CD4-positive, alpha-beta T cell treated with Interleukin-6 for 4 hours (primary cell): ENCODE results near the gene BRK1.
"Not testable (repeated sequence)": the region's sequence is repeated elsewhere in the genome, so short reads cannot be mapped to it uniquely, and the experiment has no call there.

Source experiments
- DNase-seq: peaks from one replicate; pipeline ENCODE4 v3.0.0-alpha.2; 2020; ENCODE audit warnings: mixed read lengths

Gene BRK1

DNA sequence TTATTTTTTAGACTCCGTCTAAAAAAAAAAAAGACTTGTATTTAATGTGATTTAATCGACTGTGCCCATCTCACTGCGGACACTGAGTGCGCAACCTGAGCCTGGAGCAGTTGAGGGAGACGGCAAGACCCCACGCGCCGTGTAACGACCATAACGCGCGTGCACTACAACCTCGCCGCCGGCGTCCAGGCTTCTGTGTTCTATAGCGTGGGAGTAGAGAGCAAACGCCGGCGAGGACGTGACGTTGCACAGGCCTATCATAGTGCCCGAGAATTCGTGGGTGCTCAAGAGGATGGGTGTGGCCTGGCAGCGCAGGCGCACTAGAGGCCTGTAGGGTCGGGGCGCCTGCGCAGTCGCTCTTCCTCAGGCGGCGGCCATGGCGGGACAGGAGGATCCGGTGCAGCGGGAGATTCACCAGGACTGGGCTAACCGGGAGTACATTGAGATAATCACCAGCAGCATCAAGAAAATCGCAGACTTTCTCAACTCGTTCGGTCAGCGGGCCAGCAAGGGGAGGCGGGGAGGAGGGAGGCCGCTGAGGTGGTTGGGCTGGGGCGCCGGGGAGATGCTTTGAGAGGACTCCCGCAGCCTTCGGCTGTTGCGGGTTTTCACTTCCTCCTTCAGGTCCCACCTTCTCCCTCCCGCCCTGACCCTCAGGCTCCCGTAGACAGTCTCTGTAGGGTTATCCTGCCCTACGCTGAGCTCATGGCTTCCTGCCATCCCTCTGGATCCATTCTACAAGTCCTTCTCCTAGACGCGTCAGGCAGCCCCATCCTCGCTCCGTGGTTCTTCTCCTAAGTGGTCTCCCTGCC lies at the start of gene BRK1:
Gene BRK1 (plus strand): TSS at position 350 of the 812 bp plus-strand sequence. CDS start 27 bp downstream, at position 377.
- DNase-seq, result peak; percentile 95

DNA sequence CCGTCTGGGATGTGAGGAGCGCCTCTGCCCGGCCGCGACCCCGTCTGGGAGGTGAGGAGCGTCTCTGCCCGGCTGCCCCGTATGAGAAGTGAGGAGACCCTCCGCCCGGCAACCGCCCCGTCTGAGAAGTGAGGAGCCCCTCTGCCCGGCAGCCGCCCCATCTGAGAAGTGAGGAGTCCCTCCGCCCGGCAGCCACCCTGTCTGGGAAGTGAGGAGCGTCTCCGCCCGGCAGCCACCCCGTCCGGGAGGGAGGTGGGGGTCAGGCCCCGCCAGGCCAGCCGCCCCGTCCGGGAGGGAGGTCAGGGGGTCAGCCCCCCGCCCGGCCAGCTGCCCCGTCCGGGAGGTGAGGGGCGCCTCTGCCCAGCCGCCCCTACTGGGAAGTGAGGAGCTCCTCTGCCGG lies 45.4 kb upstream of the BRK1 start:
- not testable (repeated sequence) for DNase-seq

DNA sequence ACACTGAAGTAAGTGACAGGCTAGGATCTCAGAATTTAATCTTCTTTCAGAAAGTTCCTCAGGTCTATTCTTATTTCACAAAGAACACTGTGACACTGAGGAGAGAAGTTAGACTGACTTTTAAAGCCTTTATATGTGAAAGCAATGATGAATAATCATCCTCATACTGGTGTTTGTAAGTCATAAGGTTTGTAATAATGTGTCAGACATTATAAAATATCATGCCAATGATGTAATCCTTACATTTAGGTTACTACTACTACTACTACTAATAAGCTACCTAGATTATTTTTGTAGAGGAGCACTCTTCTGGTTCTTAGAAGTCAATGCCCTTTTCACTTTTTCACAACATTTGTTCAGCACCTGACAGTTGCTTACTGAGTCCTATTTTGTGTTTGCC lies 40.8 kb upstream of the BRK1 start:
- no peak for DNase-seq

DNA sequence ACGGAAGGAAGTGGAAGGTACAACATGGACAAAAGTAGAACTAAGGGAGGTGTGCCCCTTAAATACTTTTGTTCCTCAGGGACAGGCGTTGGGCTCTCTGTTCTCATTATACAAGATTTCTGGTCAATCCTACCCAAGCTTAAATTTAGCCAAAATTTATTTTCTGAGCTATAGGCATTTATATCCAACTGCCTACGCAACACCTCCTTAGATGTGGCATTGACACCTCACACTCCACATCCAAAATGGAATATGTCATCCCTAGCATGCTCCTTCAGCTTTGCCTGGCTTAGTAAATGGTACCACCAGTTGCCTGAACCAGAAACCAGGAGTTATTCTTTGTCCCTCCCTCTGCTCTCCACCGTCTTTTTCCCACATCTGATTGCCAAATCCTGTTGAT lies 33.6 kb upstream of the BRK1 start:
- no peak for DNase-seq

DNA sequence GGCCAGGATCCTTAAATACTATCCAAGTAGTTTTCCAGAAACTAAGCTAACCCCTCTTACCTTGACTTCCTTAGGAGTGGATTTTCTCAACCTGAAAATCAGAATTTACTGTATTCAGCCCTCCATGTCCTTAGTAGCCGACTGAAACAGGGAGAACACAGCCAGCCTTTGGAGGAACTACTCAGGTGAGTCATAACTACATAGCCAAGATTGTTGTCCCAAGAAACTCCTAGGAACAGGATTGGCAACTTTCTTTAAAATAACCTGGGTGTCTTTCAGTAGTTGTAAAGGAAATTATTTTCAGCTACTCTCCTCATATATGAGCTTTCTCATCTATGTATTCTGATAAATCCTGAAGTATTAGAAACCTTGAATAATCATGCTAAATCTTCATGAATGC lies 29.7 kb upstream of the BRK1 start:
- DNase-seq, result no peak

DNA sequence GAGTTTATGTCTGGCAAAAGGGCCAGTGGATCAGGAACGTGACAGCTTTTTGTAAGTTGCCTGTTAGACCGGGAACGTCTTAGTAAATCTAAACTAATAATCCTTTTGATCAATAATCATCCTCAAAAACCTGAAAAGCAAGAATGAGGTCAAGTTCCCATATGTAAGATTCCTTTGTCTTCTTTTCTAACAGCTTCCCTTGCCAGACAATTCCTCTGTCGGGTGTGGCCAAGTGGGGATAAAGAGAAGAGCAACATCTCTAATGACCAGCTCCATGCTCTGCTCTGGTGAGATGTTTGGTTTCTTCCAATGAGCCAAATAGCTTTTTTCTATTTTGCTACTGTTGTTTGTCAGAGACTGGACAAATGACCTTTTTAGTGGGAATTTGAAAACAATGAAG lies 27.2 kb upstream of the BRK1 start:
- DNase-seq, result no peak

DNA sequence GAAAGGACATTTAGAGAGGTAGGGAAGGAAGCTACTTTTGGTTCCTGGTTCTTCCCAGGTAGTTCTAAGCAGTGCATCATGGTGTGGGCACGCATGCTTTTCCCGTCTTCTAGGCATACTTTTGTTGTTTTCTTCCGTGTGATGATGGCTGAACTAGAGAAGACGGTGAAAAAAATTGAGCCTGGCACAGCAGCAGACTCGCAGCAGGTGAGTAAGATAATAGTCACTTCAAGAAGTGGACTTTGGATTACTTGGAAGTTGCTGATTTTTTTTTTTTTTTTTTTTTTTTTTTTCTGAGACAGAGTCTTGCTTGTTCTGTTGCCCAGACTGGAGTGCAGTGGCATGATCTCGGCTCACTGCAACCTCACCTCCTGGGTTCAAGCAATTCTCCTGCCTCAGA lies 25.3 kb upstream of the BRK1 start:
- no peak for DNase-seq

DNA sequence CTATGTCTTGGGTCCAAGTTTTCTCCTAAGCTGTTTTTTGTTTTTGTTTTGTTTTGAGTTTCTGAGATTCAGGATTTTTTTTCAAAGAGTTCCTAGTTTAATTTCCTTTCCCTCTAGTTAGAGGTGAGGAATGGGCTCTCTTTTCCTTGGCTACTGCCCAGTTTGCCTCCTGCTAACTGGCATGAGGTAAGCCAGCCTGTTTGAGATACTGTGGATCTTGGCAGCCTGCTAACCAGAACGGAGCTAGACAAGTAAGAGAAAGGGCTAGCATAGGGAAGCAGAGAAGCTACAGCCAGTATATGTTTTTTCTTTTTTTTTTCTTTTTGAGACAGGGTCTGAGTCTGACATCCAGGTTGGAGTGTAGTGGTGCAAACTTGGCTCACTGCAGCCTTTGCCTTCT lies 24.7 kb upstream of the BRK1 start:
- DNase-seq, result not testable (repeated sequence)

DNA sequence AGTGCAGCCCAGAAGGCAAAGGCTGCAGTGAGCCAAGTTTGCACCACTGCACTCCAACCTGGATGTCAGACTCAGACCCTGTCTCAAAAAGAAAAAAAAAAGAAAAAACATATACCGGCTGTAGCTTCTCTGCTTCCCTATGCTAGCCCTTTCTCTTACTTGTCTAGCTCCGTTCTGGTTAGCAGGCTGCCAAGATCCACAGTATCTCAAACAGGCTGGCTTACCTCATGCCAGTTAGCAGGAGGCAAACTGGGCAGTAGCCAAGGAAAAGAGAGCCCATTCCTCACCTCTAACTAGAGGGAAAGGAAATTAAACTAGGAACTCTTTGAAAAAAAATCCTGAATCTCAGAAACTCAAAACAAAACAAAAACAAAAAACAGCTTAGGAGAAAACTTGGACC lies 24.1 kb upstream of the BRK1 start:
- not testable (repeated sequence) for DNase-seq

DNA sequence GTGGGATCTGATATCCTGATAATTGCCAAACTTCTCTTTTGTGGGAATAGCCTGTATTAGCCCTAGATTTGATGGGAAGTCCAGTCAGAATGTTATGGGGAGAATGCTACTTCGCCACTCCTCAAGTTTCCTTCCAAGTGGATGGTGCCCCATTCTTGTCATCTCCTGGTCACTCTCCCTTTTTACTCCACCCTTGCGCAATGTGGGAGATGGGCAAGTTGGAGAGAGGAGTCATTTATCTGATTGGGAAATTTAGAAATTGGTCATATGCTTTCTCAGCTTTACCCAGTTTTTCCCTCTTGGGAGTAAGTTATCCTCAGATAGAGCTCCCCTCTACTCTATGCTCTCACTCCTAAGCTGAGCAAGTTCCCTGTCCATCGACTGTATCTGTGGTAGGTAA lies 21.8 kb upstream of the BRK1 start:
- DNase-seq, result no peak

DNA sequence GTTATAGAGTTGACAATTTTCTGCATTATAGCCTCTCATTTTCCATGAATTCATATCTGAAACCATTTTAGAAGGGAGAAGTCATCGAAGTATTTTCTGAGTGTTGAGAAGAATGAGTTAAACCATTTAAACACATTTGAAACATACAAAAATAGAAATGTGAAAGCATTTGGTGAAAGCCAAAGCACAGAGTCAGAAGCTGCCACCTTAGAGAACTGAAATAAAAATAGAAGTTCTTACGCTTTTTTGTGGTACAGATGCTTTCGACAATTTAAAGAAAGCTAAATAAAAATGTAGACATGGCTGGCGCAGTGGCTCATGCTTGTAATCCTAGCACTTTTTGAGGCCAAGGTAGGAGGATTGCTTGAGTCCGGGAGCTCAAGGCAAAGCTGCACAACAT lies 16.4 kb upstream of the BRK1 start:
- DNase-seq, result no peak

DNA sequence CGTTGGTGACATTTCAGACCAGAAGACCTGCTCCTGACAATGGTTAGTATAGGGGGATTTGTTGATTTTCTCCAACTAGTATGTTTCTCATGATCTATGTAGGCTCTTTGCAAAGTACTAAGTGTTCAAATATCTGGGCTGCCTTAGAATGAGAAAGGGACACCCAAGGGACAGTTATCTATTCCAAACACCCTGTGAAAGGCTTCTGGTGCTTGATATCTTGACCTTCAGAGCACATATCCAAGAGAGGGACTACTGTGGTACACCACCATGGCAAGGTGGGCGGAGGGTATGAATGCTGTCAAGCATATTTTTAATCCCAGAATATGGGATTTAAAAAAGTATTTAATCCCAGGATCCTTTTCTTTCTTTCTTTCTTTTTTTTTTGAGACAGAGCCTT lies 8.6 kb upstream of the BRK1 start:
- no peak for DNase-seq

DNA sequence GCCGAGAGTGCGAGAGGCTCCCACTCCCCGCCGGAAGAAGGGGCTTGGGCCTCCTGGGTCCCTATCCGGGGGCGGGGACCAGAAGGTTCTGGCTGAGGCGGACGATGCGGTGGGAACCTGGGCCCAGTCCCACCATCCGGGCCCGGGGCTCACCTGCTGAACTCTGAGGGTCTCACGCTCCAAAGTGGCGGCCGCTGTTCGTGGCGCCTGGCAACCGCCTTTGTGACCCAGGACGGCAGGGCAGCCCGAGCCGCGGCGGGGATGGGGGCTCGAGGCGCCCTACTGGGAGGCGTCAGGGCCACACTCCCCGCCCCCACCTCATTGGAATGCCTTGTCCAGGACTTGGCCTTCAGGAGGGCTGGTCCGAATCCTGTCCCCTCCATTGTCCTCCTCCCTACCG lies 7.4 kb upstream of the BRK1 start, which contains the start of gene FANCD2OS:
Gene FANCD2OS (minus strand): TSS at position 165 of the 400 bp plus-strand sequence. CDS start 3,481 bp downstream, outside the sequence.
- DNase-seq, result no peak

DNA sequence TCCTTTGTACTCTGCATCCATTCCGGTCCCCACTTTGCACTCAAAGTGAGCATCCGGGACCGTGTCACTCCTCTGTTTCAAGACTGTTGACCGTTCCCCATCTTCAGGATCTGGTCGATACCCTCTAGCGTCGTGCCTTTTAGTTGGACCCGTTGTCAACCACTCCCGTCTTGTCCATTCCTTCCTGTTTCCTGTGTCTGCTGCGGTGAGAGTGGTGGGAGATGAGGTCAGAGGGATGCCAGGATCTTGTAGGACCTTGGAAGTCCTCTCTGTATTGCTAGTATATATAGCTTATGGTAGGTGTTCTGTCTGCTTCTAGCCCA lies 624 bp downstream of the BRK1 start:
- no peak for DNase-seq

DNA sequence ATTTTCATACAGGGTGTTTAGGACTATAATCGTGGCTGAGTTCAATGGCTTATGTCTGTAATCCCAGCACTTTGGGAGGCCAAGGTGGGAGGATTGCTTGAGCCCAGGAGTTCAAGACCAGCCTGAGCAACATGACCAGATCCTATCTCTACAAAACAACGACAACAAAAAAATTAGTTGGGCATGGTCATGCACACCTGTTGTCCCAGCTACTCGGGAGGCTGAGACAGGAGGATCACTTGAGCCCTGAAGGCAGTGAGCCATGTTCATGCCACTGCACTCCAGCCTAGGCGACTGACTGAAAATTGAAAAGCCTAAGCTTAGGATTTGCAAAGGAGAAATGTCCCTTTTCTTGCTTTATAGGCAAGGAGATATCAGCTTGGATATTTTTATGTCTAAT lies 1.5 kb downstream of the BRK1 start:
- DNase-seq, result no peak

DNA sequence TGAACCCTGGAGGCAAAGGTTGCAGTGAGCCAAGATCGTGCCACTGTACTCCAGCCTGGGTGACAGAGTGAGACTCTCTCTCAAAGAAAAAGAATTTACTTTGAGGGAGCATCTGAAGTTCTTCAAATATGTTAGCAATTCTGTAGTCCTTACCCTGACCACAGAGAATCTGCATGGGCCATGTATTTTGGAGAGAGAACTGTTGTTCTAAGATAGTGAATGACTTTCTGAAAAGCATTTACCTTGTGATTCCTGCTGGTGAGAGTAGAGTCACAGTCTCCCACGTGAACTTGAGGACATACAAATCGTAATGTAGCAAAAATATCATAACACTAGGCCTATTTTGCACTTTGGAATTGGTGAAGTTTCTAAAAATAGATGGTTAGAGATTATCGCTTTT lies 3.9 kb downstream of the BRK1 start:
- no peak for DNase-seq

DNA sequence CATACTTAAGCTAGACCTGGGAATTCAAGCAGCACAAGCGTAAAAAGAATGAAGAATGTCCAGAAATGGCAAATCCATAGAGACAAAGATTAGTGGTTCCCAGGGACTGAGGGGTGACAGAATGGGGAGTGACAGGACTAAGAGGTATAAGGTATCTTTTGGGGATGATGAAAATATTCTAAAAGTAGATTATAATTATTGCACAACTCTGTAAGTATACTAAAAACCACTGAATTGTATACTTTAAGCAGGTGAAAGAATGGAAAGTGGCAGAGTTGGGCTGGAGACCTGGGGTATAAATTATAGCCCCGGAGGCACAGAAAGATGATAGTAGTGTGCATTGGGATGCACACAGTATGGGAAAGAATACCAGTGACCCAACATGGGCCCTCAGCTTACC lies 5.6 kb downstream of the BRK1 start:
- no peak for DNase-seq

DNA sequence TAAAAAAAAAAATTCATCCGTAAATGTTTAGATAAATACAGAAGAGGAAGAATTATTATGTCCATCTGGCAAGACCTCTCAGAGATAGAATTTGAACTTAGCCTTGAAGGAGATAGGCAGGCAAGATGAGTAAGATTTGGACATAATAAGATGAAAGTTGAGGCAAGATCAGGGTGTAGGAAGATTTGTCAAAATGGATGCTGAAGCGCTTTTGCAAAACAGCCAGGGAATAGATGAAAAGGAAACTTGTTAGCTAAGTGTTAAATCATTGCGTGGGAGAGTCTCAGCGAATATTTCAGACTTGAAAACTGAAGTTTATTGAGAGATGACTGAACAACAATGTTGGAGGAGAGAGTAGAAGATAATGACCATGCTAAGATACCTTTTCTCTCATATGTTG lies 7.2 kb downstream of the BRK1 start:
- no peak for DNase-seq

DNA sequence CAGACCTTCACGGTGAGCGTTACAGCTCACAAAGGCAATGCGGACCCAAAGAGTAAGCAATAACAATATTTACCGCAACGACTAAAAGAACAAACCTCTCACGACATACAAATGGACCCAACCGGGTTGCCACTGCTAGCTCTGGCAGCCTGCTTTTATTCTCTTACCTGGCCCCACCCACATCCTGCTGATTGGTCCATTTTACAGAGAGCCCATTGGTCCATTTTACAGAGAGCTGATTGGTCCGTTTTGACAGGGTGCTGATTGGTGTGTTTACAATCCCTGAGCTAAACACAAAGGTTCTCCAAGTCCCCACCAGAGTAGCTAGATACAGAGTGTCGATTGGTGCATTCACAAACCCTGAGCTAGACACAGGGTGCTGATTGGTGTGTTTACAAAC lies 20.4 kb downstream of the BRK1 start:
- not testable (repeated sequence) for DNase-seq

DNA sequence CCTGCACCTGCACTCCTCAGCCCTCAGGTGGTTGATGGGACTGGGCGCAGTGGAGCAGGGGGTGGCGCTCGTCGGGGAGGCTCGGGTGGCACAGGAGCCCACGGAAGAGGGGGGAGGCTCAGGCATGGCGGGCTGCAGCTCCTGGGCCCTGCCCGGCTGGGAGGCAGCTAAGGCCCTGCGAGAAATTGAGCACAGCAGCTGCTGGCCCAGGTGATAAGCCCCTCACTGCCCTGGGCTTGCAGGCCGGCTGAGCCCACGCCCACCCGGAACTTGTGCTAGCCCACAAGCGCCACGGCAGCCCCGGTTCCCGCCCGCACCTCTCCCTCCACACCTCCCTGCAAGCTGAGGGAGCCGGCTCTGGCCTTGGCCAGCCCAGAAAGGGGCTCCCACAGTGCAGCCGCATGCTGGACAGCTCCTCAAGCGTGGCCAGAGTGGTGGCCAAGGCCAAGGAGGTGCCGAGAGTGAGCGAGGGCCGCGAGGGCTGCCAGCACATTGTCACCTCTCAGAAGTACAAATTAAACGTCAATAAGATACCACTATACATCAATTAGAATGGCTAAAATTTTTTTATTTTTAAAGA lies 21.0 kb downstream of the BRK1 start:
- no peak for DNase-seq

DNA sequence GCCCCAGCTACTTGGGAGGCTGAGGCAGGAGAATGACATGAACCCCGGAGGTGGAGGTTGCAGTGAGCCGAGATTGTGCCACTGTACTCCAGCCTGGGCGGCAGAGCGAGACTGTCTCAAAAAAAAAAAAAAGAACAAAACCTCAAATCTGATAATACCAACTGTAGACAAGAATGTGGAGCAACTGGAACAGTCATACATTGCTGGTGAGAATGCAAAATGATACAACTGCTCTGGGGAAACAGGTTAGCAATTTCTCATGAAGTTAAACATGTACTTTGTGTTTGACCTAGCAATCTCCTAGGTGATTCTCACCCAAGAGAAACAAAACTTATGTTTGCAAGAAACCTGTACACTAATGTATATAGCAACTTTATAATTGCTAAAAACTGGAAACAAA lies 21.7 kb downstream of the BRK1 start:
- DNase-seq, result no peak

DNA sequence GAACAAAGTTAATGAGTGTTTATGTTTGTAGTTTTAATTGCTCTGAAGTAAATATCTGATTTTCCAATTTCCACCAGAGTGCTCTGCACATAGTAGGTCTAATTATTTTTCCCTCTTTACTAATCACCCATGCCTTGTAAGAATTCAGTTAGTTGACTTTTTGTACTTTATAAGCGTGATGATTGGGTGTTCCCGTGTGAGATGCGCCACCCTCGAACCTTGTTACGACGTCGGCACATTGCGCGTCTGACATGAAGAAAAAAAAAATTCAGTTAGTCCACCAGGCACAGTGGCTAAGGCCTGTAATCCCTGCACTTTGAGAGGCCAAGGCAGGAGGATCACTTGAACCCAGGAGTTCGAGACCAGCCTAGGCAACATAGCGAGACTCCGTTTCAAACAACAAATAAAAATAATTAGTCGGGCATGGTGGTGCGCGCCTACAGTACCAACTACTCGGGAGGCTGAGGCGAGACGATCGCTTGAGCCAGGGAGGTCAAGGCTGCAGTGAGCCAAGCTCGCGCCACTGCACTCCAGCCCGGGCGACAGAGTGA lies 25.6 kb downstream of the BRK1 start:
- DNase-seq, result no peak

DNA sequence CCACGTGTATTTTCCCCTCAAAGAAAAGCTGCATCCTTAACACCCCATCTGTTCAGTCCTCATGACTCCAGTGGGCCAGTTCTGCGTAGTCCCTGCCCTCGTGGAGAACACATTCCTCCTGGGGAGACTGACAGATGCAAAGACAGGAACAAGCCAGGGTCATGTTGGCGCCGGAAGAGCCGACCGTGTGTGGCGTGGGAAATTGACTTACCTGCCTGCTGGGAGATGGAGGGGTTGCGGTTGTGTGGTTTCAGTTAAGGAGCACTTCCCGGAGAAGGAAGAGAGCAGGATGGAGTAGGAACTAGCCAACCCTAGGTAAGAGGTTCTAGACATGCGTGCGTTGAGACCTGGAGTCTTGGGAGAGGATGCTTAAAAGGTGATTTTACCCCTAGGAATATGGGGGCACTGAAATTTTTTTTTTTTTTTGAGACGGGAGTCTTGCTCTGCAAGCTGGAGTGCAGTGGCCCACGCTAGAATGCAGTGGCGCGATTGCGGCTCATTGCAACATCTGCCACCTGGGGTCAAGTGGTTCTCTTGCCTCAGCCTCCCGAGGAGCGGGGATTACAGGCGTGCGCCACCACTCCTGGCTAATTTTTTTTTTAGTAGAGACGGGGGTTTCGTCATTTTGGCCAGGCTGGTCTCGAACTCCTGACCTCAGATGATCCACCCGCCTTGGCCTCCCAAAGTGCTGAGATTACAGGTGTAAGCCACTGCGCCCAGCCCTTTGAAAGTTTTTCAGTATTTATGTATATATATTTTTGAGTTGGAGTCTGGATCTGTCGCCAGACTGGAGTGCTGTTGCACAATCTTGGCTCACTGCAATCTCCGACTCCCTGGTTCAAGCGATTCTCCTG lies 27.5 kb downstream of the BRK1 start:
- DNase-seq, result peak; percentile 35

DNA sequence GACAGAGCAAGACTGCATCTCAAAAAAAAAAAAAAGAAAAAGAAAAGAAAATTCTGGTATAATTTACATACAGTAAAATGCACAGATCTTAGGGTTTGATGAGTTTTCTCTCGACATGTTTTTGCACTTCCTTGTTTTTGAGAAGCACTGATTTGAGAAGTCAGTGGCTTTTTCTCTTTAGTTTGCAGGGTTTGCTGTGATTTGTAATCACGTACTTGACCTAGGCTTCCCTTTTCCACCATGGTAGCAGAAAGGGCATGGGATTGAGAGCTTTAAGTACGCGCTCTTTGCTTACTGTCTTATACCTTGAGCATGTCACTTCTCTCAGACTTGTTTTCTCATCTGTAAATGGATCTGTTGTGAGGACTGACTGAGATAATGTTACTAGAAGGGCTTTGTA lies 30.2 kb downstream of the BRK1 start:
- DNase-seq, result no peak
